GM12891 (cell line): Measurements from ENCODE around the gene ALDH1L2.
"Not testable (repeated sequence)": the region's sequence is repeated elsewhere in the genome, so short reads cannot be mapped to it uniquely, and the experiment has no call there.

Experiments
- DNase-seq: peaks from one replicate; pipeline ENCODE4 v3.0.0; 2011; ENCODE audit warnings: low spot score; ENCODE audit not compliant: insufficient read length
- FAIRE-seq: peaks from 2 replicates; lab custom pipeline; 2011; peaks lifted over from hg19 to GRCh38; lab: Jason Lieb, UNC
- PAX5 ChIP-seq: IDR thresholded peaks from 2 replicates; pipeline ENCODE4 v1.6.1; 2011; ENCODE audit warnings: low read length, moderate library complexity, mild to moderate bottlenecking; ENCODE audit not compliant: insufficient read depth, severe bottlenecking
- POLR2A ChIP-seq: IDR thresholded peaks from 2 replicates; pipeline ENCODE4 v1.6.1; 2011; ENCODE audit warnings: low read depth, low read length, control low read depth
- POLR2AphosphoS5 ChIP-seq: IDR thresholded peaks from 2 replicates; pipeline ENCODE4 v1.6.1; 2011; ENCODE audit warnings: low read depth, low read length, control low read depth
- POU2F2 ChIP-seq: IDR thresholded peaks from 2 replicates; pipeline ENCODE4 v1.6.1; 2011; ENCODE audit warnings: low read depth, mild to moderate bottlenecking, control low read depth, low read length, moderate library complexity
- SPI1 ChIP-seq: IDR thresholded peaks from 2 replicates; pipeline ENCODE4 v1.6.1; 2011; ENCODE audit warnings: low read depth, low read length, control low read depth
- TAF1 ChIP-seq: IDR thresholded peaks from 2 replicates; pipeline ENCODE4 v1.6.1; 2011; ENCODE audit warnings: low read depth, low read length, control low read depth

ALDH1L2 gene

GRCh38 chr12:105104762-105105161 is 20.5 kb upstream of the ALDH1L2 start:
- FAIRE-seq: no peak
- TF ChIP-seq POLR2A: no peak
- TF ChIP-seq POLR2AphosphoS5: no peak
- TF ChIP-seq PAX5: no peak
- TF ChIP-seq SPI1: no peak
- no peak for TF ChIP-seq POU2F2
- TF ChIP-seq TAF1: no peak
- no peak for DNase-seq

DNA sequence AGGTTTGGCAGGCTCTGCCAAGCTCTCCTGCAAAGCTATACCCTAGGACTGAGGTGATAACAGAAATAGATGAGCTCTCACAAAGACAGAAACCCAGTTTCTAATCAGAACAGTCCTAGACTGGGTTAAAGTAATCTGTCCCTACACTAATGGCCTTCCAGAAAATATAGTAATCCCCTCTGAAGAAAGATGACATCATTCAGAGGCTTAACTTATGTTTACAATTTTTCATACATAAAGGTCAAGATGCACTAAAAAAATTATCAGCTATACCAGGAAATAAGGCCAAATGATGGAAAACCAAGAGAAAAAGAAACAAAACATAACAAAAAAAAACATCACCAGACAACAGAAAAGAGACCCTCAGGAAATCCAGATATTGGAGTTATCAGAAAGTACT is 18.4 kb upstream of the ALDH1L2 start:
- TF ChIP-seq POLR2A (no peak), POU2F2 (no peak), SPI1 (no peak), PAX5 (no peak), TAF1 (no peak), POLR2AphosphoS5 (no peak)
- FAIRE-seq: no peak
- no peak for DNase-seq

GRCh38 chr12:105100998-105101397 is 16.7 kb upstream of the ALDH1L2 start:
- TF ChIP-seq PAX5 (no peak), SPI1 (no peak), POLR2A (no peak)
- no peak for DNase-seq
- FAIRE-seq: no peak

DNA sequence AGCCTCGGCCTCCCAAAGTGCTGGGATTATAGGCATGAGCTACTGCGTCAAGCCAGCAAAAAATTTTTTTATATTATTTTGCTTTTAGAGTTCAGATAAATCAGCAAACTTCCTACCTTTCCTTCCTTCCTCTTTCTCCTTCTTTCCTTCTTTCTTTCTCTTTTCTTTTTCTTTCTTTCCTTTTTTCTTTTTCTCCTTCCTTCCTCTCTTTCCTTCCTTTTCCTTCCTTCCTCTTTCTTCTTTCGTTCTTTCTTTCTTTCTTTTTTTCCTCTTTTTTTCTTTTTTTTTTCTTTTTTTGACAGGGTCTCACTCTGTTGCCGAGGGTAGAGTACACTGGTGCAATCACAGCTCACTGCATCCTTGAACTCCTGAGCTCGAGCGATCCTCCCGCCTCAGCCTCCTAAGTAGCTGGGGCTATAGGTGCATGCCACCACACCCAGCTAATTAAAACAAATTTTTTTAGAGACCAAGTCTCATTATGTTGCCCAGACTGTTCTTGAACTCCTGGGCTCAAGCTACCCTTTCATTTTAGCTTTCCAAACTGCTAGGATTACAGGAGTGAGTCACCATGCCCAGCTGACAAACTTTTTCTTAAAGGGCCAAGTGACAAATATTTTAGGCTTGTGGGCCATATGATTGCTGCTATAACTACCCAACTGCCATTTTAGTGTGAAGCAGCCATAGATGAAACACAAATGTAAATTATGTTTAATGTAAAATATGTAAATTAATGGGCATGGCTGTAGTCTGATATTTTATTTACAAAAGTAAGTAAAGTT is 16.1 kb upstream of the ALDH1L2 start:
- no peak for FAIRE-seq
- TF ChIP-seq TAF1: no peak
- no peak for TF ChIP-seq POU2F2
- no peak for TF ChIP-seq POLR2AphosphoS5
- TF ChIP-seq SPI1: no peak
- no peak for DNase-seq

DNA sequence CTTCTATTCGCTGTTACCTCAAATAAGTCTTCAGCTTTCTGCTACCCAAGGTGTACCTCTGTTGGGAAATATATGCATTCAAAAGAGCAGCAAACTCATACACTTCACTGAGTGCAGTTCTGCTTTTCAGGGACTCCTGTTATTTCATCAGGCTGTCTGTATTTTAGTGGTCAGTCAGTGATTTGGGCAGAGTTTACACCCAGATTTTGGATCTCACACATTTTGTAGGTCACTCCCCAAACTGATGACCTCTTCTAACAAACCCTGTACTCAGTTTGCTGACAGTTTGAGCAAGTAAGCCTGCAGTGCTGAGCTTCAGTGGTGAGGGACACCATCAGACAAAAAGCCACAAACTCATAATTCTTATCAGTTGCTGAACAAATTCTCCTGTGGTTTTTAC is 15.1 kb upstream of the ALDH1L2 start:
- FAIRE-seq (no peak), DNase-seq (no peak)
- peak; percentile 25; the same call in 1 of the 2 replicates for TF ChIP-seq SPI1
- TF ChIP-seq PAX5: no peak
- TF ChIP-seq POLR2A: no peak

- DNase-seq, FAIRE-seq: not testable (repeated sequence)
Measured at GRCh38 chr12:105095338-105095737, 11.1 kb upstream of the ALDH1L2 start.

DNA sequence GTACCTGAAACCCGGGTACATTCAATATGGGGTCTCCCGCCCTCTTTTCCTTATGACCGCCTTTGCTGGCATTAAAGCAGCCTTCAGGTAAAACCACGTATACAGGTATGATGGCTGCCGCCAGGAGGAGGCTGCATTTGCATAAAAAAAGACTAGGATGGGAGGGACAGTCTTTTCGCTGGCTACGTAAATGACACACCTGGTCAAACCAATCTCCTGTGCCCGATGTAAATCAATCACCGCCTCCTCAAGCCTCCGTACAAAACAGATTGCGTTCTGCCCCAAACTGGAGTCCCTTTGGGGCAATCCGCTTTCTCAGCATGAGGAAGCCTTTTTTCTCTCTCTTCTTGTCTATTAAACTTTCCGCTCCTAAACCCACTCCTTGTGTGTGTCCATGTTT is 8.1 kb upstream of the ALDH1L2 start:
- DNase-seq: no peak
- no peak for TF ChIP-seq SPI1
- TF ChIP-seq POLR2A: no peak
- no peak for TF ChIP-seq TAF1
- no peak for TF ChIP-seq PAX5
- no peak for TF ChIP-seq POU2F2
- TF ChIP-seq POLR2AphosphoS5: no peak
- no peak for FAIRE-seq

- FAIRE-seq: no peak
- TF ChIP-seq TAF1 (no peak), SPI1 (no peak), POU2F2 (no peak), POLR2AphosphoS5 (no peak), POLR2A (no peak)
Measured at GRCh38 chr12:105091476-105092206, 7.4 kb upstream of the ALDH1L2 start.

DNA sequence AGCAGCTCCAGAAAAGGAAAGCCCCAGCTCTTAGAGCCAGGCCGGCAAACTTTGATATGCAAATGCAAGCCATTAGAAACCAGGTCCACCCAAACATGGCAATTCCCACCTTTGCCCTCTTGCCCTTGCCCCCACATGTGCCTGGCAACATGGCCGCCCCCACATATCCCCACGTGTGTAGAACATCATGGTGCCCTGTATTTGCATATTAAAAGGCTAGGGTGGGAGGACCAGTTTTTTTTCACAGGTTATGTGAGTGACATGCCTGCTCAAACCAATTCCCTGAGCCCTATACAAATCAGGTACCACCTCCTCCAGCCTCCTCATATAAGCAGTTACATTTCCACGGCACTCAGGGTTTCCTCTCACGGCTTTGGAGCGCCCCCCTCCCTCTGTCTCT is 6.1 kb upstream of the ALDH1L2 start:
- FAIRE-seq (no peak), DNase-seq (no peak)
- TF ChIP-seq TAF1 (no peak), POLR2AphosphoS5 (no peak), POLR2A (no peak), POU2F2 (no peak), SPI1 (no peak), PAX5 (no peak)

More at GRCh38 chr12:105091476-105092206, 7.4 kb upstream of the ALDH1L2 start:
- DNase-seq: no peak

- TF ChIP-seq SPI1 (no peak), TAF1 (no peak), POLR2AphosphoS5 (no peak), PAX5 (no peak), POLR2A (no peak), POU2F2 (no peak)
- DNase-seq (no peak), FAIRE-seq (no peak)
Measured at GRCh38 chr12:105089817-105090216, 5.6 kb upstream of the ALDH1L2 start.
